Measurements from ENCODE around the gene CHTOP. TPM values are rescaled to one million over a fixed set of nuclear protein-coding genes. Genes with fewer than 3 reads are reported as not detected.
"Not testable (repeated sequence)": the region's sequence is repeated elsewhere in the genome, so short reads cannot be mapped to it uniquely, and the experiment has no call there.

CHTOP gene
- total and polyA plus RNA-seq, 4 donors: 51.2 to 76.6 (median 58.4) TPM

DNA sequence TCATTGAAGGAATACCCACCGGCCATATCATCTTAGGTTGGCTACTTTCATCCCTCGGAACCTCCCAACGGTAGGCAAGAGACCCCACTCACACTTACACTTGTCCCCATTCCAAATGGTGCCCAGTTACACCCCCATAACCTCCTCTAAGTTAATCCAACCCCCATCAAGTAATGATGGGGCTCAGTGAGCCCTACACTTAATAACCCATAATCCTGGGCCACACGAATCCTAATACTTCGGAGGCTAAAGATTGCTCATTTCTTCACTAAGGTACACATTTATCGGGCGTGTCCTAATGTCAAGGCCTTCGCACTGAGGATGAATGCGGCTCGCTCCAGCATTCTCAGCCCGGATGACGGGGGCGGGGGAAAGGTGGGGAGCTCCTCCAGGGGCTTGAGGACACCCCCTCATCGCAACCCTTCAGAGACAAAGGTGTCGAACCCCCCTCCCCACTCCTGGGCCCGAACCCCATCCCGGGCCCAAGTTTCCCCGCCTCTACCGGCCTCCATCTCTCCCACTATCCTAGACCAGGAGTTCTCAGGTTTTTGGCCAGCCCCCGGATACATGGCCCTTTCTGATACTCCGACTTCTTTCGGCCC lies 36.5 kb downstream of the CHTOP start:
- no peak for TF ChIP-seq CTCF (IDR thresholded peaks at IDR 0.05; ENCODE audit: control extremely low read depth, extremely low read depth)
- peak overlapping the region; percentile 97 to 98 for H3K9ac ChIP-seq (ENCODE audit: insufficient read depth in 1 of 2, low read length in 2 of 2)
- peak overlapping the region; percentile 91 for H3K4me3 ChIP-seq
- ATAC-seq (ENCODE audit: insufficient read depth, low FRiP score): peak; percentile 3
- peak overlapping the region; percentile 52 to 71 for H3K27ac ChIP-seq (ENCODE audit: low read depth in 1 of 2, low read length in 1 of 2)
- no peaks in the 10 kb centered on the region for H3K9me3 ChIP-seq (ENCODE audit: control insufficient read depth in 4 of 4, insufficient read depth in 3 of 4, low read length in 3 of 4)
- H3K36me3 ChIP-seq (ENCODE audit: control insufficient read depth in 4 of 4, insufficient read depth in 4 of 4, low read length in 4 of 4): peaks cover 15 to 29% (median 25%) of the 10 kb centered on the region in 4 donors
- DNase-seq: no peak
- no peaks in the 10 kb centered on the region for H3K27me3 ChIP-seq (ENCODE audit: control insufficient read depth in 3 of 3, insufficient read depth in 3 of 3, low read length in 2 of 3)
- 1% methylated on average over 21 to 22 of the region's 22 CpGs for WGBS, 2 donors
- H3K4me1 ChIP-seq (ENCODE audit: control insufficient read depth in 5 of 5, insufficient read depth in 5 of 5, low read length in 5 of 5): peaks cover 3 to 14% (median 8%) of the 10 kb centered on the region in 5 donors

- peak; percentile 10 for TF ChIP-seq CTCF (IDR thresholded peaks at IDR 0.05; ENCODE audit: control extremely low read depth, extremely low read depth)
- no peaks in the 10 kb centered on the region for H3K27me3 ChIP-seq (ENCODE audit: control insufficient read depth in 3 of 3, insufficient read depth in 3 of 3, low read length in 2 of 3)
- H3K27ac ChIP-seq (ENCODE audit: low read depth in 1 of 2, low read length in 1 of 2): peak within 1 kb of the TSS; percentile 71 to 84
- H3K9ac ChIP-seq (ENCODE audit: insufficient read depth in 1 of 2, low read length in 2 of 2): peak within 1 kb of the TSS; percentile 97 to 98
- DNase-seq (peak; percentile 99 to 100 (median 100)), ATAC-seq (ENCODE audit: insufficient read depth, low FRiP score) (peak; percentile 94)
- WGBS, 2 donors: 0 to 1% methylated on average over 35 of the region's 35 CpGs
- H3K9me3 ChIP-seq (ENCODE audit: control insufficient read depth in 4 of 4, insufficient read depth in 3 of 4, low read length in 3 of 4): no peaks in the 10 kb centered on the region
- peak within 1 kb of the TSS; percentile 91 for H3K4me3 ChIP-seq
- H3K4me1 ChIP-seq (ENCODE audit: control insufficient read depth in 5 of 5, insufficient read depth in 5 of 5, low read length in 5 of 5): peaks cover 3 to 14% (median 8%) of the 10 kb centered on the region in 5 donors
- peaks cover 9 to 24% (median 24%) of the 10 kb centered on the region in 4 donors for H3K36me3 ChIP-seq (ENCODE audit: control insufficient read depth in 4 of 4, insufficient read depth in 4 of 4, low read length in 4 of 4)
Measured at GRCh38 chr1:153670859-153671627, 37.2 kb downstream of the CHTOP start, which contains the start of gene ILF2. Gene ILF2 (minus strand): TSS chr1:153670993. CDS start chr1:153670922, 71 bp downstream.

DNA sequence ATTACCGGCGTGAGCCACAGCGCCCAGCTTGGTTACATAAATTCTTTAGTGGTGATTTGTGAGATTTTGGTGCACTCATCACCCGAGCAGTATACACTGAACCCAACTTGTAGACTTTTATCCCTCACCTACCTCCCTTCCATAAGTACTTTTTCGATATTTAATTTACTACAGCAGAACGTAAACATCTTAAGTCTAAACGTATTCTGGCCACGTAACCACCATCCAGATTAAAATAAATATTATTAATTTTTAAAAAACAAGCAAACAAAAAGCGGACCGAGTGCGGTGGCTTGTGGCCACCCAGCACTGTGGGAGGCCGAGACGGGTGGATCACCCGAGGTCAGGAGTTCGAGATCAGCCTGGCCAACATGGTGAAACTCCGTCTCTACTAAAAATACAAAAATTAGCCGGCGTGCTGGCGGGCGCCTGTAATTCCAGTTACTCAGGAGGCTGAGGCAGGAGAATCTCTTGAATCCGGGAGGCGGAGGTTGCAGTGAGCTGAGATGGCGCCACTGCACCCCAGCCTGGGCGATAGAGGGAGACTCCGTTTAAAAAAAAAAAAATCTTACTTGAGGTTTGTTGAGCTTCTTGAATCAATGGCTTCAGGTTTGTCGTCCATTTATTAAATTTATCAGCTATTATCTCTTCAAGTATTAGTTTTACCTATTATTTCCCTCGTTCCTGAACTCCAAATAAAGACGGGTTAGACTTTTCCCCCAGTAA lies 37.9 kb downstream of the CHTOP start:
- Histone ChIP-seq H3K9ac (ENCODE audit: insufficient read depth in 1 of 2, low read length in 2 of 2) (peak overlapping the region; percentile 39 to 91), H3K4me1 (ENCODE audit: control insufficient read depth in 5 of 5, insufficient read depth in 5 of 5, low read length in 5 of 5) (peaks cover 3 to 14% (median 8%) of the 10 kb centered on the region in 5 donors), H3K36me3 (ENCODE audit: control insufficient read depth in 4 of 4, insufficient read depth in 4 of 4, low read length in 4 of 4) (peaks cover 3 to 24% (median 17%) of the 10 kb centered on the region in 4 donors), H3K27ac (ENCODE audit: low read depth in 1 of 2, low read length in 1 of 2) (peak overlapping the region; percentile 58 to 84)
- WGBS, 2 donors: 7 to 12% methylated on average over 28 of the region's 28 CpGs
- H3K27me3 ChIP-seq (ENCODE audit: control insufficient read depth in 3 of 3, insufficient read depth in 3 of 3, low read length in 2 of 3); H3K4me3 ChIP-seq; H3K9me3 ChIP-seq (ENCODE audit: control insufficient read depth in 4 of 4, insufficient read depth in 3 of 4, low read length in 3 of 4): not testable (repeated sequence)
- peak; percentile 32 for ATAC-seq (ENCODE audit: insufficient read depth, low FRiP score)
- DNase-seq: peak in 2 of 3 donors; percentile 15 to 31

Data from lung (tissue), 12 donors.